ENCODE measurements around the gene PRKAR1B.
"Not testable (repeated sequence)": the region's sequence is repeated elsewhere in the genome, so short reads cannot be mapped to it uniquely, and the experiment has no call there.

GRCh38 chr7:752256-752655 lies 25.2 kb upstream of the PRKAR1B start:
- not testable (repeated sequence) for TF ChIP-seq EZH2 (IDR thresholded peaks at IDR 0.05; ENCODE audit: borderline replicate concordance, low read length); CTCF (IDR thresholded peaks at IDR 0.05; ENCODE audit: low read length)

Measured in OCI-LY1 (cell line).